Trophoblast cell (in vitro differentiated cells and primary cell): ENCODE results near the gene KCND2.

Experiments
- DNase-seq, 2 donors: peaks; one replicate each; pipeline ENCODE4 v3.0.0-alpha.2; 2016
- H2AFZ ChIP-seq: 2 replicates; pipeline ENCODE4 v1.6.1; 2013; ENCODE audit warnings: low read length, moderate library complexity, mild to moderate bottlenecking; ENCODE audit not compliant: insufficient read depth, poor library complexity
- H2AK5ac ChIP-seq: 2 replicates; pipeline ENCODE4 v1.6.1; 2013; ENCODE audit warnings: mild to moderate bottlenecking, low read length
- H2BK120ac ChIP-seq: 2 replicates; pipeline ENCODE4 v1.6.1; 2013; ENCODE audit warnings: low read length, mild to moderate bottlenecking, moderate library complexity; ENCODE audit not compliant: insufficient read depth, poor library complexity
- H2BK12ac ChIP-seq: 2 replicates; pipeline ENCODE4 v1.6.1; 2013; ENCODE audit warnings: mild to moderate bottlenecking, low read length, moderate library complexity
- H2BK5ac ChIP-seq: 2 replicates; pipeline ENCODE4 v1.6.1; 2013; ENCODE audit warnings: low read length, low read depth, moderate library complexity, mild to moderate bottlenecking; ENCODE audit not compliant: poor library complexity
- H3K14ac ChIP-seq: 2 replicates; pipeline ENCODE4 v1.6.1; 2013; ENCODE audit warnings: mild to moderate bottlenecking, low read length
- H3K18ac ChIP-seq: 2 replicates; pipeline ENCODE4 v1.6.1; 2013; ENCODE audit warnings: mild to moderate bottlenecking, low read length
- H3K23ac ChIP-seq: 2 replicates; pipeline ENCODE4 v1.6.1; 2013; ENCODE audit warnings: low read length
- H3K27ac ChIP-seq: 2 replicates; pipeline ENCODE4 v1.5.1; 2013; ENCODE audit warnings: low read depth, mild to moderate bottlenecking, inconsistent platforms, low read length, moderate library complexity
- H3K27me3 ChIP-seq: 2 replicates; pipeline ENCODE4 v1.6.1; 2013; ENCODE audit warnings: inconsistent platforms, mild to moderate bottlenecking, low read length, moderate library complexity; ENCODE audit not compliant: insufficient read depth
- H3K36me3 ChIP-seq, 2 experiments: 1 replicate in 1 of 2; 2 replicates in 1 of 2; pipeline ENCODE4 v1.6.1; 2013; ENCODE audit warnings: low read length in 2 of 2, mild to moderate bottlenecking in 2 of 2, moderate library complexity in 1 of 2; ENCODE audit not compliant: insufficient read depth in 2 of 2, control insufficient read depth in 1 of 2
- H3K4ac ChIP-seq: 2 replicates; pipeline ENCODE4 v1.6.1; 2013; ENCODE audit warnings: low read depth, mild to moderate bottlenecking, low read length, moderate library complexity
- H3K4me1 ChIP-seq, 2 experiments: 1 replicate in 1 of 2; 2 replicates in 1 of 2; pipeline ENCODE4 v1.6.1; 2013; ENCODE audit warnings: low read length in 2 of 2, mild to moderate bottlenecking in 2 of 2, moderate library complexity in 1 of 2; ENCODE audit not compliant: insufficient read depth in 2 of 2, control insufficient read depth in 1 of 2
- H3K4me2 ChIP-seq: 2 replicates; pipeline ENCODE4 v1.6.1; 2013; ENCODE audit warnings: inconsistent platforms, mild to moderate bottlenecking, low read length, moderate library complexity
- H3K4me3 ChIP-seq: 2 replicates; pipeline ENCODE4 v1.5.1; 2013; ENCODE audit warnings: mild to moderate bottlenecking, low read depth, low read length, inconsistent platforms
- H3K79me1 ChIP-seq: one replicate; pipeline ENCODE4 v1.6.1; 2013; ENCODE audit warnings: low read length
- H3K79me2 ChIP-seq: 2 replicates; pipeline ENCODE4 v1.6.1; 2013; ENCODE audit warnings: low read length, mild to moderate bottlenecking; ENCODE audit not compliant: control insufficient read depth, insufficient read depth, poor library complexity
- H3K9ac ChIP-seq: 2 replicates; pipeline ENCODE4 v1.6.1; 2013; ENCODE audit warnings: mild to moderate bottlenecking, low read length
- H3K9me3 ChIP-seq: 2 replicates; pipeline ENCODE4 v1.6.1; 2013; ENCODE audit warnings: low read depth, mild to moderate bottlenecking, control low read depth, inconsistent platforms, low read length; ENCODE audit not compliant: insufficient read depth
- H4K12ac ChIP-seq: 2 replicates; pipeline ENCODE4 v1.6.1; 2013; ENCODE audit warnings: low read depth, mild to moderate bottlenecking, low read length, moderate library complexity
- H4K8ac ChIP-seq: 2 replicates; pipeline ENCODE4 v1.6.1; 2013; ENCODE audit warnings: low read depth, mild to moderate bottlenecking, low read length, moderate library complexity
- H4K91ac ChIP-seq: one replicate; pipeline ENCODE4 v1.6.1; 2013; ENCODE audit warnings: low read depth, mild to moderate bottlenecking, low read length, moderate library complexity
- WGBS: extraction: QIAGEN DNeasy Blood & Tissue Kit; methylation state at CpG from one replicate; pipeline ENCODE4 v1.1.7; 2013; ENCODE audit warnings: missing lambda C conversion rate; ENCODE audit not compliant: insufficient read length, insufficient coverage; ENCODE audit errors: extremely low coverage; 5-methylcytosine and 5-hydroxymethylcytosine counted together

Gene KCND2

GRCh38 chr7:120304674-120305073 is 31.7 kb downstream of the KCND2 start:
- no peak overlapping the region for H2BK120ac ChIP-seq
- H3K23ac ChIP-seq, result no peak overlapping the region

GRCh38 chr7:120307991-120308545 is 35.1 kb downstream of the KCND2 start:
- Histone ChIP-seq H4K8ac (no peak overlapping the region), H2AK5ac (no peak overlapping the region), H4K12ac (no peak overlapping the region), H4K91ac (no peak overlapping the region), H3K14ac (no peak overlapping the region), H3K4ac (no peak overlapping the region), H2BK120ac (no peak overlapping the region), H3K4me2 (no peak overlapping the region), H3K18ac (no peak overlapping the region), H3K9ac (no peak overlapping the region), H2AFZ (no peak overlapping the region), H3K36me3 (no peaks in the 10 kb centered on the region), H3K79me2 (no peaks in the 10 kb centered on the region), H2BK12ac (no peak overlapping the region), H3K79me1 (no peaks in the 10 kb centered on the region), H3K9me3 (no peaks in the 10 kb centered on the region), H3K23ac (no peak overlapping the region), H3K4me1 (no peaks in the 10 kb centered on the region), H3K27me3 (no peaks in the 10 kb centered on the region), H3K27ac (no peak overlapping the region), H2BK5ac (no peak overlapping the region), H3K4me3 (no peak overlapping the region)
- WGBS, result no CpG with 5 or more reads among the region's 4 CpGs
- DNase-seq, result no peak

More at GRCh38 chr7:120304674-120305073, 31.7 kb downstream of the KCND2 start:
- DNase-seq, result no peak
- no peak overlapping the region for H3K4me2 ChIP-seq
- H2AK5ac ChIP-seq, result no peak overlapping the region
- no peaks in the 10 kb centered on the region for H3K79me2 ChIP-seq
- H3K36me3 ChIP-seq, result no peaks in the 10 kb centered on the region
- no peaks in the 10 kb centered on the region for H3K79me1 ChIP-seq
- no CpG with 5 or more reads among the region's 6 CpGs for WGBS
- H3K14ac ChIP-seq, result no peak overlapping the region
- H3K4ac ChIP-seq, result no peak overlapping the region
- no peak overlapping the region for H2BK5ac ChIP-seq
- no peaks in the 10 kb centered on the region for H3K9me3 ChIP-seq
- no peak overlapping the region for H3K27ac ChIP-seq
- no peaks in the 10 kb centered on the region for H3K4me1 ChIP-seq
- no peak overlapping the region for H4K12ac ChIP-seq
- no peak overlapping the region for H2BK12ac ChIP-seq
- H4K8ac ChIP-seq, result no peak overlapping the region
- no peak overlapping the region for H3K18ac ChIP-seq
- H3K9ac ChIP-seq, result no peak overlapping the region
- H3K27me3 ChIP-seq, result no peaks in the 10 kb centered on the region
- H2AFZ ChIP-seq, result no peak overlapping the region
- H3K4me3 ChIP-seq, result no peak overlapping the region
- no peak overlapping the region for H4K91ac ChIP-seq

GRCh38 chr7:120311028-120311788 is 38.2 kb downstream of the KCND2 start:
- Histone ChIP-seq H4K8ac (no peak overlapping the region), H3K4ac (no peak overlapping the region), H3K36me3 (no peaks in the 10 kb centered on the region), H3K4me1 (no peaks in the 10 kb centered on the region), H3K4me3 (no peak overlapping the region), H2AK5ac (no peak overlapping the region), H4K91ac (no peak overlapping the region), H3K18ac (no peak overlapping the region), H2BK5ac (no peak overlapping the region), H3K27ac (no peak overlapping the region), H2BK120ac (no peak overlapping the region), H4K12ac (no peak overlapping the region), H3K79me2 (no peaks in the 10 kb centered on the region), H3K9ac (no peak overlapping the region), H2BK12ac (no peak overlapping the region), H3K27me3 (no peaks in the 10 kb centered on the region), H3K9me3 (no peaks in the 10 kb centered on the region), H3K4me2 (no peak overlapping the region), H3K79me1 (no peaks in the 10 kb centered on the region), H2AFZ (no peak overlapping the region), H3K14ac (no peak overlapping the region), H3K23ac (no peak overlapping the region)
- no CpG with 5 or more reads among the region's 2 CpGs for WGBS
- no peak for DNase-seq

- Histone ChIP-seq H3K4me1 (no peaks in the 10 kb centered on the region), H3K14ac (no peak overlapping the region), H3K4me2 (no peak overlapping the region), H3K23ac (no peak overlapping the region), H3K9ac (no peak overlapping the region), H3K79me1 (no peaks in the 10 kb centered on the region), H3K4me3 (no peak overlapping the region), H3K27me3 (no peaks in the 10 kb centered on the region), H4K91ac (no peak overlapping the region), H3K36me3 (no peaks in the 10 kb centered on the region), H2BK120ac (no peak overlapping the region), H2AK5ac (no peak overlapping the region), H2BK5ac (no peak overlapping the region), H3K18ac (no peak overlapping the region), H2BK12ac (no peak overlapping the region), H3K4ac (no peak overlapping the region), H3K27ac (no peak overlapping the region), H3K79me2 (no peaks in the 10 kb centered on the region), H4K12ac (no peak overlapping the region), H3K9me3 (no peaks in the 10 kb centered on the region), H4K8ac (no peak overlapping the region), H2AFZ (no peak overlapping the region)
- WGBS, result no CpG with 5 or more reads among the region's 3 CpGs
- no peak for DNase-seq
Measured at GRCh38 chr7:120320218-120320961, 47.4 kb downstream of the KCND2 start.
